Hepatocyte (in vitro differentiated cells): ENCODE data around the gene NTRK1.

ENCODE experiments used
- CTCF ChIP-seq: fragments of 200-600 bp; sonication (generic); IDR thresholded peaks from 2 replicates; pipeline ENCODE4 v1.5.1; 2016; ENCODE audit warnings: antibody characterized with exemption, mild to moderate bottlenecking; ENCODE audit not compliant: poor library complexity
- EZH2 ChIP-seq: fragments of 200-600 bp; sonication (generic); IDR thresholded peaks from 2 replicates; pipeline ENCODE4 v1.6.1; 2016; ENCODE audit warnings: antibody characterized with exemption, mild to moderate bottlenecking, borderline replicate concordance
- EZH2phosphoT487 ChIP-seq: fragments of 200-600 bp; sonication (generic); IDR thresholded peaks from one replicate; pipeline ENCODE4 v1.6.1; 2018; ENCODE audit warnings: antibody characterized with exemption, mild to moderate bottlenecking, low read depth, moderate library complexity; ENCODE audit not compliant: unreplicated experiment, severe bottlenecking

GRCh38 chr1:156859523-156860112, 1.0 kb upstream of the NTRK1 start:
- TF ChIP-seq EZH2: no peak
- no peak for TF ChIP-seq CTCF
- TF ChIP-seq EZH2phosphoT487: no peak
